ENCODE measurements around the gene SLC26A4. TPM values are rescaled to one million over a fixed set of nuclear protein-coding genes. Genes with fewer than 3 reads are reported as not detected.

SLC26A4 gene
- total RNA-seq, 1 experiment from 2014 or later, result not detected

GRCh38 chr7:107672183-107672582 is 11.6 kb downstream of the SLC26A4 start:
- ChIA-PET CTCF (no interaction called here), POLR2A (no interaction called here)
- DNase-seq, result no peak
- Mint-ChIP-seq H3K4me3 (ENCODE audit: unreplicated experiment) (no peak overlapping the region), H3K27me3 (ENCODE audit: insufficient read depth, unreplicated experiment) (peaks cover 16% of the 10 kb centered on the region), H3K36me3 (ENCODE audit: insufficient read depth, unreplicated experiment) (no peaks in the 10 kb centered on the region), H3K27ac (ENCODE audit: unreplicated experiment) (no peak overlapping the region), H3K9me3 (ENCODE audit: unreplicated experiment) (no peaks in the 10 kb centered on the region), H3K4me1 (ENCODE audit: low read depth, unreplicated experiment) (no peaks in the 10 kb centered on the region)
- no peaks in the 10 kb centered on the region for H3K27me3 ChIP-seq (replicated peaks; ENCODE audit: control insufficient read depth, insufficient read depth, low read length)
- no peak for TF ChIP-seq CTCF (IDR thresholded peaks at IDR 0.05; ENCODE audit: insufficient read depth in 1 of 2, low read depth in 1 of 2, low read length in 1 of 2, severe bottlenecking in 1 of 2, unreplicated experiment in 1 of 2)
- intact Hi-C loops (cut with micrococcal nuclease; ENCODE audit: unreplicated experiment), result no loop called here
- no peaks in the 10 kb centered on the region for H3K9me3 ChIP-seq
- no peaks in the 10 kb centered on the region for H3K4me1 ChIP-seq
- no TSS peak for BruUV-seq (replicated peaks)
- no peak overlapping the region for H3K4me3 ChIP-seq (ENCODE audit: low read depth, low read length)
- no peaks in the 10 kb centered on the region for H3K36me3 ChIP-seq (ENCODE audit: control insufficient read depth, insufficient read depth, low read length)

GRCh38 chr7:107676249-107676648 is 15.6 kb downstream of the SLC26A4 start:
- Histone ChIP-seq H3K27me3 (replicated peaks; ENCODE audit: control insufficient read depth, insufficient read depth, low read length) (no peaks in the 10 kb centered on the region), H3K9me3 (no peaks in the 10 kb centered on the region), H3K36me3 (ENCODE audit: control insufficient read depth, insufficient read depth, low read length) (no peaks in the 10 kb centered on the region), H3K4me3 (ENCODE audit: low read depth, low read length) (no peak overlapping the region), H3K4me1 (no peaks in the 10 kb centered on the region)
- H3K27me3 Mint-ChIP-seq (ENCODE audit: insufficient read depth, unreplicated experiment), result peaks cover 19% of the 10 kb centered on the region
- BruUV-seq (replicated peaks), result no TSS peak
- H3K4me1 Mint-ChIP-seq (ENCODE audit: low read depth, unreplicated experiment), result no peaks in the 10 kb centered on the region
- no peaks in the 10 kb centered on the region for H3K36me3 Mint-ChIP-seq (ENCODE audit: insufficient read depth, unreplicated experiment)
- no peaks in the 10 kb centered on the region for H3K9me3 Mint-ChIP-seq (ENCODE audit: unreplicated experiment)
- CTCF ChIA-PET, result no interaction called here
- H3K4me3 Mint-ChIP-seq (ENCODE audit: unreplicated experiment), result no peak overlapping the region
- no peak overlapping the region for H3K27ac Mint-ChIP-seq (ENCODE audit: unreplicated experiment)
- DNase-seq, result no peak
- TF ChIP-seq CTCF (IDR thresholded peaks at IDR 0.05; ENCODE audit: insufficient read depth in 1 of 2, low read depth in 1 of 2, low read length in 1 of 2, severe bottlenecking in 1 of 2, unreplicated experiment in 1 of 2), result no peak
- POLR2A ChIA-PET, result no interaction called here
- intact Hi-C loops (cut with micrococcal nuclease; ENCODE audit: unreplicated experiment), result no loop called here

- Histone ChIP-seq H3K9me3 (no peaks in the 10 kb centered on the region), H3K27me3 (replicated peaks; ENCODE audit: control insufficient read depth, insufficient read depth, low read length) (no peaks in the 10 kb centered on the region), H3K4me1 (no peaks in the 10 kb centered on the region), H3K4me3 (ENCODE audit: low read depth, low read length) (no peak overlapping the region), H3K36me3 (ENCODE audit: control insufficient read depth, insufficient read depth, low read length) (no peaks in the 10 kb centered on the region)
- Mint-ChIP-seq H3K27ac (ENCODE audit: unreplicated experiment) (no peak overlapping the region), H3K27me3 (ENCODE audit: insufficient read depth, unreplicated experiment) (peaks cover 18% of the 10 kb centered on the region), H3K36me3 (ENCODE audit: insufficient read depth, unreplicated experiment) (no peaks in the 10 kb centered on the region), H3K9me3 (ENCODE audit: unreplicated experiment) (no peaks in the 10 kb centered on the region), H3K4me3 (ENCODE audit: unreplicated experiment) (no peak overlapping the region), H3K4me1 (ENCODE audit: low read depth, unreplicated experiment) (no peaks in the 10 kb centered on the region)
- CTCF ChIA-PET, result no interaction called here
- POLR2A ChIA-PET, result no interaction called here
- DNase-seq, result no peak
- intact Hi-C loops (cut with micrococcal nuclease; ENCODE audit: unreplicated experiment), result no loop called here
- no TSS peak for BruUV-seq (replicated peaks)
- no peak for TF ChIP-seq CTCF (IDR thresholded peaks at IDR 0.05; ENCODE audit: insufficient read depth in 1 of 2, low read depth in 1 of 2, low read length in 1 of 2, severe bottlenecking in 1 of 2, unreplicated experiment in 1 of 2)
Observed at GRCh38 chr7:107678110-107678753, 17.6 kb downstream of the SLC26A4 start.

Measured in Caco-2 (cell line).